SK-N-SH treated with all-trans-retinoic acid at 6 μM for 48 hours (cell line): ENCODE measurements around the gene CAMK4.

Experiments used
- ESRRG ChIP-seq: fragments of 250-450 bp; sonication (Bioruptor Pico); IDR thresholded peaks from 2 replicates; pipeline ENCODE4 v1.6.1; 2021; ENCODE audit warnings: mild to moderate bottlenecking
- RARB ChIP-seq: fragments of 250-450 bp; sonication (Bioruptor Pico); IDR thresholded peaks from 2 replicates; pipeline ENCODE4 v1.8.0; 2021; ENCODE audit warnings: mild to moderate bottlenecking, moderate library complexity
- TOX ChIP-seq: fragments of 250-450 bp; sonication (Bioruptor Pico); IDR thresholded peaks from 2 replicates; pipeline ENCODE4 v1.8.0; 2021; ENCODE audit warnings: mild to moderate bottlenecking, moderate library complexity, borderline replicate concordance
- ZC3H10 ChIP-seq: fragments of 250-450 bp; sonication (Bioruptor Pico); IDR thresholded peaks from 2 replicates; pipeline ENCODE4 v1.5.1; 2021; ENCODE audit warnings: mild to moderate bottlenecking, moderate library complexity
- ZFP30 ChIP-seq: fragments of 450-650 bp; formaldehyde crosslinking; IDR thresholded peaks from 2 replicates; pipeline ENCODE4 v1.5.0; 2022; ENCODE audit warnings: mild to moderate bottlenecking, moderate library complexity
- TF ChIP-seq, protein P1 (sequence below): fragments of 250-450 bp; sonication (Bioruptor Pico); IDR thresholded peaks from 2 replicates; pipeline ENCODE4 v1.8.0; 2020; ENCODE audit warnings: mild to moderate bottlenecking, moderate library complexity, borderline replicate concordance

DNA sequence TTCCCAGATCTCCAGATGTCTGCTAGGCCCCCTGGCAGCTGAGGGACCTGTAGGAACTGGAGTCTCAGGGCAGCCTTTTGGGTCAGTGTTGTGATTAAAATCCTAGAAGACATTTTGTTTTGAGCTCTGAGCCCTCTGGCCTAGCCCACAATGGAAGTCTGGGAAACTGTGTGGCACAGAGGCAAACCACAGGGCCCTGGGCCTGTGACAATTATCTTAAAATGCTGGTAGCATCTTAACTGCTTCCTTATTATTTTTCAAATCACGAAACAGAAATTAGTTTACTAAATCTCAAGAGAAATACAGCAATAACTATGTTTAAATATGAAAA is 162.6 kb downstream of the CAMK4 start:
- no peak for TF ChIP-seq ESRRG (CRISPR knock-in tag)
- TF ChIP-seq ZFP30 (CRISPR knock-in tag): no peak
- TF ChIP-seq TOX (CRISPR knock-in tag): no peak
- TF ChIP-seq RARB (CRISPR knock-in tag): no peak
- TF ChIP-seq ZC3H10: no peak
- TF ChIP-seq, protein P1, sequence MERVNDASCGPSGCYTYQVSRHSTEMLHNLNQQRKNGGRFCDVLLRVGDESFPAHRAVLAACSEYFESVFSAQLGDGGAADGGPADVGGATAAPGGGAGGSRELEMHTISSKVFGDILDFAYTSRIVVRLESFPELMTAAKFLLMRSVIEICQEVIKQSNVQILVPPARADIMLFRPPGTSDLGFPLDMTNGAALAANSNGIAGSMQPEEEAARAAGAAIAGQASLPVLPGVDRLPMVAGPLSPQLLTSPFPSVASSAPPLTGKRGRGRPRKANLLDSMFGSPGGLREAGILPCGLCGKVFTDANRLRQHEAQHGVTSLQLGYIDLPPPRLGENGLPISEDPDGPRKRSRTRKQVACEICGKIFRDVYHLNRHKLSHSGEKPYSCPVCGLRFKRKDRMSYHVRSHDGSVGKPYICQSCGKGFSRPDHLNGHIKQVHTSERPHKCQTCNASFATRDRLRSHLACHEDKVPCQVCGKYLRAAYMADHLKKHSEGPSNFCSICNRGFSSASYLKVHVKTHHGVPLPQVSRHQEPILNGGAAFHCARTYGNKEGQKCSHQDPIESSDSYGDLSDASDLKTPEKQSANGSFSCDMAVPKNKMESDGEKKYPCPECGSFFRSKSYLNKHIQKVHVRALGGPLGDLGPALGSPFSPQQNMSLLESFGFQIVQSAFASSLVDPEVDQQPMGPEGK: no peak
